ENCODE data around the gene CA12.
"Not testable (repeated sequence)": the region's sequence is repeated elsewhere in the genome, so short reads cannot be mapped to it uniquely, and the experiment has no call there.

CA12 gene

GRCh38 chr15:63345391-63345752 lies 36.3 kb downstream of the CA12 start:
- H3K4me3 ChIP-seq (ENCODE audit: low read length) = no peak overlapping the region
- no peak for TF ChIP-seq CTCF (conservative IDR thresholded peaks at IDR 0.05; ENCODE audit: low read length)
- no peak for DNase-seq (ENCODE audit: low read depth)

- H3K4me3 ChIP-seq (ENCODE audit: low read length) = no peak overlapping the region
- peak; percentile 44 for DNase-seq (ENCODE audit: low read depth)
- no peak for TF ChIP-seq CTCF (conservative IDR thresholded peaks at IDR 0.05; ENCODE audit: low read length)
These were observed 36.8 kb downstream of the CA12 start for GRCh38 chr15:63344731-63345390.

- not testable (repeated sequence) for DNase-seq (ENCODE audit: low read depth)
These were observed 38.6 kb downstream of the CA12 start for GRCh38 chr15:63342996-63343562.

GRCh38 chr15:63341898-63342297 lies 39.7 kb downstream of the CA12 start:
- no peak for TF ChIP-seq CTCF (conservative IDR thresholded peaks at IDR 0.05; ENCODE audit: low read length)
- DNase-seq (ENCODE audit: low read depth) = no peak
- H3K4me3 ChIP-seq (ENCODE audit: low read length) = no peak overlapping the region

More at GRCh38 chr15:63342996-63343562, 38.6 kb downstream of the CA12 start:
- not testable (repeated sequence) for H3K4me3 ChIP-seq (ENCODE audit: low read length)

- DNase-seq (ENCODE audit: low read depth) = no peak
- no peak for TF ChIP-seq CTCF (conservative IDR thresholded peaks at IDR 0.05; ENCODE audit: low read length)
- no peak overlapping the region for H3K4me3 ChIP-seq (ENCODE audit: low read length)
These were observed 40.8 kb downstream of the CA12 start for GRCh38 chr15:63340878-63341277.

- TF ChIP-seq CTCF (conservative IDR thresholded peaks at IDR 0.05; ENCODE audit: low read length) = no peak
- no peak for DNase-seq (ENCODE audit: low read depth)
- H3K4me3 ChIP-seq (ENCODE audit: low read length) = no peak overlapping the region
These were observed 41.3 kb downstream of the CA12 start for GRCh38 chr15:63340353-63340752.

GRCh38 chr15:63339836-63340235 lies 41.8 kb downstream of the CA12 start:
- DNase-seq (ENCODE audit: low read depth) = no peak
- H3K4me3 ChIP-seq (ENCODE audit: low read length) = no peak overlapping the region
- no peak for TF ChIP-seq CTCF (conservative IDR thresholded peaks at IDR 0.05; ENCODE audit: low read length)
